Fibroblast of skin of scalp (primary cell): Measurements from ENCODE around the gene TRAF4.
A peak's percentile ranks its signal among the peaks of the same experiment; 100 is the strongest.
"Not testable (repeated sequence)": the region's sequence is repeated elsewhere in the genome, so short reads cannot be mapped to it uniquely, and the experiment has no call there.

Source experiments
- DNase-seq: peaks from one replicate; pipeline ENCODE4 v3.0.0-alpha.2; 2013

TRAF4 gene

GRCh38 chr17:28748852-28749515 is 5.2 kb downstream of the TRAF4 start:
- no peak for DNase-seq

- DNase-seq = no peak
These were observed 5.8 kb downstream of the TRAF4 start for GRCh38 chr17:28749516-28750177.

- DNase-seq = peak; percentile 90
These were observed 6.6 kb downstream of the TRAF4 start for GRCh38 chr17:28750178-28751047.

GRCh38 chr17:28751600-28752366 is 8.0 kb downstream of the TRAF4 start:
- DNase-seq = no peak

- no peak for DNase-seq
These were observed 11.7 kb downstream of the TRAF4 start for GRCh38 chr17:28755486-28755885.

GRCh38 chr17:28756049-28756804 is 12.4 kb downstream of the TRAF4 start:
- no peak for DNase-seq

- DNase-seq = no peak
These were observed 14.8 kb downstream of the TRAF4 start for GRCh38 chr17:28758411-28759121.

- no peak for DNase-seq
These were observed 15.6 kb downstream of the TRAF4 start for GRCh38 chr17:28759256-28759865.

- peak; percentile 27 for DNase-seq
These were observed 17.1 kb downstream of the TRAF4 start for GRCh38 chr17:28760601-28761562.

- DNase-seq = no peak
These were observed 19.5 kb downstream of the TRAF4 start for GRCh38 chr17:28763137-28763799.

- DNase-seq = peak; percentile 77
These were observed 20.0 kb downstream of the TRAF4 start for GRCh38 chr17:28763804-28764266.

GRCh38 chr17:28765038-28765437 is 21.2 kb downstream of the TRAF4 start:
- no peak for DNase-seq

- no peak for DNase-seq
These were observed 29.9 kb downstream of the TRAF4 start for GRCh38 chr17:28773736-28774135.

- no peak for DNase-seq
These were observed 30.4 kb downstream of the TRAF4 start for GRCh38 chr17:28774206-28774605.

GRCh38 chr17:28777178-28777577 is 33.4 kb downstream of the TRAF4 start:
- DNase-seq = no peak

- DNase-seq = not testable (repeated sequence)
These were observed 35.8 kb downstream of the TRAF4 start for GRCh38 chr17:28779601-28780000.

- DNase-seq = no peak
These were observed 39.4 kb downstream of the TRAF4 start for GRCh38 chr17:28783161-28783560.

GRCh38 chr17:28788100-28788499 is 44.3 kb downstream of the TRAF4 start:
- no peak for DNase-seq
